Thoracic aorta (tissue), 2 donors: ENCODE results near the gene PFN2. TPM values are rescaled to one million over a fixed set of nuclear protein-coding genes. Genes with fewer than 3 reads are reported as not detected.

Experiments
- ATAC-seq: fragments of 150-250 bp; one replicate; pipeline ENCODE4 v1.8.0; 2017; ENCODE audit warnings: low read depth; ENCODE audit not compliant: insufficient number of reproducible peaks, low FRiP score
- DNase-seq: peaks from one replicate; pipeline ENCODE4 v3.0.0-alpha.2; 2020; ENCODE audit warnings: low spot score
- H3K27ac ChIP-seq, 2 donors: fragments of 200-600 bp; sonication (generic); 1 replicate in 1 of 2; 2 replicates in 1 of 2; pipeline ENCODE4 v1.5.1; 2016; ENCODE audit warnings: mild to moderate bottlenecking in 2 of 2, moderate library complexity in 2 of 2
- H3K27me3 ChIP-seq: fragments of 200-600 bp; sonication (generic); replicated peaks from 2 replicates; pipeline ENCODE4 v1.6.0; 2016; ENCODE audit warnings: mild to moderate bottlenecking; ENCODE audit not compliant: insufficient read depth
- H3K36me3 ChIP-seq: fragments of 200-600 bp; sonication (generic); one replicate; pipeline ENCODE4 v1.5.1; 2016
- H3K4me1 ChIP-seq, 2 donors: fragments of 200-600 bp; sonication (generic); 1 replicate in 1 of 2; 2 replicates in 1 of 2; pipeline versions ENCODE4 v1.5.1 to v1.6.0; 2016; ENCODE audit warnings: low read depth in 2 of 2, mild to moderate bottlenecking in 1 of 2; ENCODE audit not compliant: control insufficient read depth in 1 of 2
- H3K4me3 ChIP-seq: fragments of 200-600 bp; sonication (generic); 2 replicates; pipeline ENCODE4 v1.5.1; 2016; ENCODE audit warnings: mild to moderate bottlenecking
- H3K9me3 ChIP-seq: fragments of 200-600 bp; sonication (generic); 2 replicates; pipeline ENCODE4 v1.5.1; 2016
- CTCF ChIP-seq: fragments of 200-600 bp; sonication (generic); IDR thresholded peaks from one replicate; pipeline ENCODE4 v1.5.1; 2019; ENCODE audit warnings: antibody characterized with exemption
- total RNA-seq, 2 donors: library from RNA; depleted of rRNA; stranded (reverse); fragments of >200 nt; gene quantifications; one replicate each; pipeline versions ENCODE4 v1.1.0 to v1.2.3, GENCODE V29; 2016

The PFN2 gene
- total RNA-seq, 2 donors from 2014 or later = 78.9 to 82.0 TPM

GRCh38 chr3:149959443-149959842 is 11.3 kb downstream of the PFN2 start:
- DNase-seq = no peak
- Histone ChIP-seq H3K27me3 (no peaks in the 10 kb centered on the region), H3K4me1 (peaks cover 39 to 59% of the 10 kb centered on the region in 2 donors), H3K27ac (no peak overlapping the region), H3K4me3 (no peak overlapping the region), H3K9me3 (no peaks in the 10 kb centered on the region), H3K36me3 (peaks cover 4% of the 10 kb centered on the region)
- no peak for ATAC-seq
- no peak for TF ChIP-seq CTCF

GRCh38 chr3:149958171-149958796 is 12.4 kb downstream of the PFN2 start:
- ATAC-seq = no peak
- H3K27ac ChIP-seq = no peak overlapping the region
- H3K4me1 ChIP-seq = peaks cover 37 to 56% of the 10 kb centered on the region in 2 donors
- no peak overlapping the region for H3K4me3 ChIP-seq
- no peak for TF ChIP-seq CTCF
- H3K27me3 ChIP-seq = no peaks in the 10 kb centered on the region
- H3K36me3 ChIP-seq = peaks cover 4% of the 10 kb centered on the region
- no peak for DNase-seq
- H3K9me3 ChIP-seq = no peaks in the 10 kb centered on the region

- H3K27me3 ChIP-seq = no peaks in the 10 kb centered on the region
- DNase-seq (no peak), ATAC-seq (no peak)
- no peak for TF ChIP-seq CTCF
- H3K27ac ChIP-seq = no peak overlapping the region
- H3K4me3 ChIP-seq = no peak overlapping the region
- H3K4me1 ChIP-seq = peaks cover 37 to 56% of the 10 kb centered on the region in 2 donors
- peaks cover 4% of the 10 kb centered on the region for H3K36me3 ChIP-seq
- no peaks in the 10 kb centered on the region for H3K9me3 ChIP-seq
These were observed 13.2 kb downstream of the PFN2 start for GRCh38 chr3:149957361-149958125.

DNA sequence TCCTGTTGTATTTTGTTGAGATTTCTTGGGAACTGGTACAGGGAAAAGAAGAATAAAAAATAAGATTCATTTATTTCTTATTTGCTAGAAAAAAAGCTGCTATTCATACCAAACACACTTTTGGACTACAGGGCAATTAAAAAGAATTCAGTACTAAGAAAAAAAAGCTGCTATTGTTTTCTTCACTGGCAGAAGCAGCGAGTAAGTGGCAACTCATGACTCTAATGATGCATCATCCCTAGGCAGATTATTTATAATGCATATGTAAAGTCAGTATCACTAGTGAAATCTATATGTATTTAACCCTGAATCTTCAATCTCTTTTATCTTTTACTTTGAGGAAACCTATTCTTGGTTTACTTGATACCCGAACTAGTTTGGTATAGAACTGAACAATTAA is 15.2 kb downstream of the PFN2 start:
- no peak for TF ChIP-seq CTCF
- DNase-seq (no peak), ATAC-seq (no peak)
- Histone ChIP-seq H3K36me3 (no peaks in the 10 kb centered on the region), H3K4me1 (peaks cover 37 to 49% of the 10 kb centered on the region in 2 donors), H3K9me3 (no peaks in the 10 kb centered on the region), H3K4me3 (no peak overlapping the region), H3K27ac (no peak overlapping the region), H3K27me3 (no peaks in the 10 kb centered on the region)

GRCh38 chr3:149954812-149955211 is 15.9 kb downstream of the PFN2 start:
- TF ChIP-seq CTCF = no peak
- no peak overlapping the region for H3K27ac ChIP-seq
- DNase-seq (no peak), ATAC-seq (no peak)
- no peaks in the 10 kb centered on the region for H3K27me3 ChIP-seq
- H3K4me3 ChIP-seq = no peak overlapping the region
- no peaks in the 10 kb centered on the region for H3K9me3 ChIP-seq
- H3K36me3 ChIP-seq = no peaks in the 10 kb centered on the region
- H3K4me1 ChIP-seq = peaks cover 37 to 45% of the 10 kb centered on the region in 2 donors
